Naive thymus-derived CD8-positive, alpha-beta T cell (primary cell): Measurements from ENCODE around the gene ECHDC3. TPM values are rescaled to one million over a fixed set of nuclear protein-coding genes. Genes with fewer than 3 reads are reported as not detected.
A peak's percentile ranks its signal among the peaks of the same experiment; 100 is the strongest.
"Not testable (repeated sequence)": the region's sequence is repeated elsewhere in the genome, so short reads cannot be mapped to it uniquely, and the experiment has no call there.

ENCODE experiments used
- ATAC-seq, 2 donors: fragments of 150-1000 bp; cut with Tn5 transposase in 1 of 2; sonication (Bioruptor Pico), chemical (Tn5 transposase) in 1 of 2; 1 replicate in 1 of 2; 2 replicates in 1 of 2; pipeline ENCODE4 v1.10.0; 2021; ENCODE audit warnings: mild to moderate bottlenecking in 2 of 2, moderate library complexity in 2 of 2
- POLR2A ChIA-PET: fragments of 350-600 bp; sonication (Branson Sonifier 250); formaldehyde crosslinking; loops from one replicate; lab custom pipeline; 2021; ENCODE audit warnings: antibody characterized with exemption; lab: Charles Lee
- DNase-seq, 10 donors: peaks; one replicate each; pipeline versions ENCODE4 v3.0.0 to v3.0.0-alpha.2; 2020 to 2022
- H3K27ac Mint-ChIP-seq, 10 donors: one replicate each; pipeline ENCODE4 v1.8.0; 2020 to 2022; ENCODE audit warnings: mild to moderate bottlenecking in 10 of 10, mixed read lengths in 10 of 10, moderate library complexity in 4 of 10, inconsistent platforms in 1 of 10
- H3K27me3 Mint-ChIP-seq, 5 donors: one replicate each; pipeline ENCODE4 v1.8.0; 2021 to 2022; ENCODE audit warnings: mixed read lengths in 5 of 5
- H3K36me3 Mint-ChIP-seq, 3 donors: one replicate each; pipeline ENCODE4 v1.8.0; 2020 to 2022; ENCODE audit warnings: mixed read lengths in 3 of 3, mild to moderate bottlenecking in 2 of 3, inconsistent platforms in 1 of 3
- H3K4me1 Mint-ChIP-seq, 4 donors: one replicate each; pipeline ENCODE4 v1.8.0; 2021 to 2022; ENCODE audit warnings: mixed read lengths in 4 of 4
- H3K4me3 Mint-ChIP-seq, 10 donors: one replicate each; pipeline ENCODE4 v1.8.0; 2020 to 2022; ENCODE audit warnings: mild to moderate bottlenecking in 10 of 10, mixed read lengths in 10 of 10, moderate library complexity in 6 of 10, inconsistent platforms in 1 of 10
- H3K9me3 Mint-ChIP-seq, 9 donors: one replicate each; pipeline ENCODE4 v1.8.0; 2020 to 2022; ENCODE audit warnings: mixed read lengths in 9 of 9, mild to moderate bottlenecking in 3 of 9, inconsistent platforms in 1 of 9, moderate library complexity in 1 of 9
- polyA plus RNA-seq, 3 donors: library from polyadenylated mRNA; unstranded; fragments of 300-500 nt; fragmentation: Illumina TruSeq; gene quantifications; one replicate each; pipeline ENCODE4 v1.2.3, GENCODE V29; 2021
- total RNA-seq, 8 experiments: library from RNA in 2 of 8; stranded (reverse) in 2 of 8; gene quantifications; one replicate each; pipeline ENCODE4 v1.2.3 and lab custom pipeline; 2021 to 2026

Gene ECHDC3
- total and polyA plus RNA-seq, 5 experiments from 2014 or later, result 0.14 to 1.7 (median 0.65) TPM

GRCh38 chr10:11721806-11722205 is 20.4 kb upstream of the ECHDC3 start:
- H3K4me1 Mint-ChIP-seq, result peaks cover 8 to 30% (median 9%) of the 10 kb centered on the region in 4 donors
- H3K36me3 Mint-ChIP-seq, result no peaks in the 10 kb centered on the region
- DNase-seq (no peak), ATAC-seq (no peak)
- H3K9me3 Mint-ChIP-seq, result peaks cover 0 to 3% (median 0%) of the 10 kb centered on the region in 9 donors
- no peak overlapping the region for H3K4me3 Mint-ChIP-seq
- POLR2A ChIA-PET, result no interaction called here
- peak overlapping the region in 1 of 10 donors; percentile 12 for H3K27ac Mint-ChIP-seq
- H3K27me3 Mint-ChIP-seq, result peaks cover 2 to 7% (median 4%) of the 10 kb centered on the region in 5 donors

DNA sequence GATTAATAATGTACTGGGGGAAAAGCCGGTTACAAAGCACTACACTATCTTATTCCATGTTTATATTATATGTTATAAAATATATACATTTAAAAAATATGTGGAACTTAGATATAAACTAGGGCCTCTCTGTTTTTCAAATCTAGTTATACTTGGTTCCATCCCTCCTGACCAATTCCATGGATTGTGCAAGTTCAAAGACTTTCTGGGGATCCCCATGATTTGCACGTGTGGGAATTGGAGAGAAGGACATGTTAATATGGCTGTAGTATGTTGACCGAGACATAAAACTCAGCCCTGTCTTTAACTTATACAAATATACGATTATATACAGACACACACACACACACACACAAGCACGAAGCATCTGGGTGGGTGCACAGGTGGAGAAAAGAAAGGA is 18.8 kb upstream of the ECHDC3 start:
- peaks cover 2 to 7% (median 4%) of the 10 kb centered on the region in 5 donors for H3K27me3 Mint-ChIP-seq
- no peak overlapping the region for H3K27ac Mint-ChIP-seq
- peaks cover 6 to 27% (median 8%) of the 10 kb centered on the region in 4 donors for H3K4me1 Mint-ChIP-seq
- no peak overlapping the region for H3K4me3 Mint-ChIP-seq
- peaks cover 0 to 2% (median 0%) of the 10 kb centered on the region in 3 donors for H3K36me3 Mint-ChIP-seq
- DNase-seq, result no peak
- H3K9me3 Mint-ChIP-seq, result peaks cover 0 to 5% (median 2%) of the 10 kb centered on the region in 9 donors
- no peak for ATAC-seq
- POLR2A ChIA-PET, result interaction anchor here (0.5 to 0.6 kb wide), 2 partner anchors 34 to 37 kb away, joined by 3 to 4 read pairs; no protein-coding TSS in a partner anchor

GRCh38 chr10:11724938-11725776 is 17.0 kb upstream of the ECHDC3 start:
- Mint-ChIP-seq H3K4me1 (peaks cover 6 to 20% (median 7%) of the 10 kb centered on the region in 4 donors), H3K27ac (no peak overlapping the region), H3K4me3 (no peak overlapping the region), H3K9me3 (peaks cover 0 to 10% (median 2%) of the 10 kb centered on the region in 9 donors), H3K27me3 (peaks cover 2 to 7% (median 4%) of the 10 kb centered on the region in 5 donors), H3K36me3 (peaks cover 0 to 9% (median 0%) of the 10 kb centered on the region in 3 donors)
- DNase-seq (peak in 7 of 10 donors; percentile 16 to 66 (median 52)), ATAC-seq (peak; percentile 75 to 81)
- POLR2A ChIA-PET, result interaction anchor here (1.2 to 1.5 kb wide), 2 partner anchors 43 to 113 kb away, joined by 3 read pairs; no protein-coding TSS in a partner anchor

DNA sequence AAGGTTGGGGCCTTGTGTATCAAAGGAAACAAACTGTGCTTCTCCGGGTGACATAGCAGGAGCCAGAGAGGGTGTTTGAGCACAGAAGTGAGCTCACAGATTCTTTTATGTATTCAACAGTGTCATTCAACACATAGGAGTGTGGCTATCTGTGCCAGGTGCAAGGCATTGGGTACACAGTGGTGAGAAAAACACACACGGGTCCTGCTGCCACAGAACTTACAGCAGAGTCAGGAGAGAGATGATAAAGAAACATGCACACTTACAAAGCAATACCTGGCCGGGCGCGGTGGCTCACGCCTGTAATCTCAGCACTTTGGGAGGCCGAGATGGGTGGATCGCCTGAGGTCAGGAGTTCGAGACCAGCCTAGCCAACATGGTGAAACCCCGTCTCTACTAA is 16.3 kb upstream of the ECHDC3 start:
- no peak overlapping the region for H3K27ac Mint-ChIP-seq
- H3K4me3 Mint-ChIP-seq, result no peak overlapping the region
- DNase-seq, result no peak
- H3K27me3 Mint-ChIP-seq, result peaks cover 2 to 7% (median 4%) of the 10 kb centered on the region in 5 donors
- H3K9me3 Mint-ChIP-seq, result peaks cover 0 to 10% (median 3%) of the 10 kb centered on the region in 9 donors
- peaks cover 6 to 15% (median 7%) of the 10 kb centered on the region in 4 donors for H3K4me1 Mint-ChIP-seq
- no peak for ATAC-seq
- peaks cover 0 to 9% (median 0%) of the 10 kb centered on the region in 3 donors for H3K36me3 Mint-ChIP-seq
- POLR2A ChIA-PET, result interaction anchor here (1.5 kb wide), 1 partner anchor 114 kb away, joined by 3 read pairs; no protein-coding TSS in a partner anchor

DNA sequence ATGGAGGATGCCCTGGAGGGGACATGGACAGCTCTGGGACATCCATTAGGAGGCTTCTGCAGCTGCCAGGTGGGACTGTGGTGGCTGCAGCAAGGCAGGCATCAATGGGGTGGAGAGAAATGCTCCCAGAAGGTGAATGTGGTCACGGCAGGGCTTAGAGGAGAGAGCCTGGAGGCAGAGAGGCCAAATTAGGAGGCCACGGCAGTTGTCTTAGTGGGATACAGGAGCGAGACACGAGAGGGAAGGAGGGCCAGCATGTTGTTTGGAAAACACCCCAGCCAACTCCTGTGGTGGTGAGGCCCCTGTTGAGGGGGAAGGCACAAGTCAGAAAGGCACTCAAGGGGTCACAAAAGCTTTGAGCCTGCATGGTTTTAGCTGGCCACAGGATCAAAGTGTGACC is 14.6 kb upstream of the ECHDC3 start:
- H3K27me3 Mint-ChIP-seq, result peaks cover 2 to 7% (median 4%) of the 10 kb centered on the region in 5 donors
- peak overlapping the region in 1 of 10 donors; percentile 6 for H3K27ac Mint-ChIP-seq
- no peak for ATAC-seq
- peaks cover 5 to 8% (median 6%) of the 10 kb centered on the region in 4 donors for H3K4me1 Mint-ChIP-seq
- H3K36me3 Mint-ChIP-seq, result peaks cover 0 to 9% (median 0%) of the 10 kb centered on the region in 3 donors
- DNase-seq, result no peak
- no peak overlapping the region for H3K4me3 Mint-ChIP-seq
- H3K9me3 Mint-ChIP-seq, result peaks cover 0 to 10% (median 3%) of the 10 kb centered on the region in 9 donors
- POLR2A ChIA-PET, result no interaction called here

DNA sequence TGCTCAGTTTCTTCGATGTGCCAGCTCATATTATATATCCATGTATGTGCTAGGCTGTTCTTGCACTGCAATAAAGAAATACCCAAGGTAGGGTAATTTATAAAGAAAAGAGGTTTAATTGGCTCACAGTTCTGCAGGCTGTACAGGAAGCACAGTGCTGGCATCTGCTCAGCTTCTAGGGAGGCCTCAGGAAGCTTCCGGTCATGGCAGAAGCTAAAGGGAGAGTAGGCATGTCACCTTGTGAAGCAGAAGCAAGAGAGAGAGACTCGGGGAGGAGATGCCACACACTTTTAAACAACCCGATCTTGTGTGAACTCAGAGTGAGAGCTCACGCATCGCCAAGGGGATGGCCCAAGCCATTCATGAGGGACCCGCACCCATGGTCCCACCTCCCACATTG is 13.8 kb upstream of the ECHDC3 start:
- H3K9me3 Mint-ChIP-seq, result peaks cover 0 to 10% (median 3%) of the 10 kb centered on the region in 9 donors
- H3K27ac Mint-ChIP-seq, result no peak overlapping the region
- H3K36me3 Mint-ChIP-seq, result peaks cover 0 to 9% (median 0%) of the 10 kb centered on the region in 3 donors
- POLR2A ChIA-PET, result no interaction called here
- H3K4me3 Mint-ChIP-seq, result no peak overlapping the region
- ATAC-seq, result no peak
- DNase-seq, result no peak
- peaks cover 5 to 8% (median 6%) of the 10 kb centered on the region in 4 donors for H3K4me1 Mint-ChIP-seq
- H3K27me3 Mint-ChIP-seq, result peaks cover 2 to 7% (median 4%) of the 10 kb centered on the region in 5 donors

DNA sequence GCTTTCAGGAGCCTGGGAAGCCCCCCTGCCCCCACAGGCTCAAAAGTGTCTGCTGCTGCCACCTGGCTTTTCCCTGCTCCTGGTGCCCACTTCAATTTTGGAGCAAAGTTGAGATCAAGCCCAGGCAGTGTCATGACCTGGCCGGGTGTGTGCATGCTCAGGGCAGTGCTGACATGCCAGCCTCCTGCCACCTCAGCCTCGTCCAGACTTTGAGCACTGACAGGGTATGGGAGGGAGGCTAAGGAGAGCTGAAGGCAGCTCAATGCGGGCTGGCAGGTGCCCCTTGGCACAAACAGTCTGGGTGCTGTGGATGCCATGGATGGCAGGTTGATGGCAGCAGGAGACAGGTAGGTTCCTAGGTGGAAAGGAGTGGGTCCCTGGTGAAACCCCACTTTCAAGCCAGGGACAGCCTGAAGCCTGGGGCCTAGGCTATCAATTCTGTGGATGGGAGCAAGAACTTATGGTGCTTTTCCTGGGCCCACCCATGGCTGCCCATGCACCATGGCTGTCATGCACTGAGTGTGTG is 12.3 kb upstream of the ECHDC3 start:
- H3K27ac Mint-ChIP-seq, result no peak overlapping the region
- peaks cover 5 to 7% (median 5%) of the 10 kb centered on the region in 4 donors for H3K4me1 Mint-ChIP-seq
- no peak overlapping the region for H3K4me3 Mint-ChIP-seq
- peaks cover 0 to 10% (median 3%) of the 10 kb centered on the region in 9 donors for H3K9me3 Mint-ChIP-seq
- H3K27me3 Mint-ChIP-seq, result peaks cover 2 to 7% (median 4%) of the 10 kb centered on the region in 5 donors
- peaks cover 0 to 9% (median 0%) of the 10 kb centered on the region in 3 donors for H3K36me3 Mint-ChIP-seq
- POLR2A ChIA-PET, result interaction anchor here (0.6 kb wide), 1 partner anchor 8 kb away, joined by 4 read pairs; no protein-coding TSS in a partner anchor
- ATAC-seq (no peak), DNase-seq (no peak)

DNA sequence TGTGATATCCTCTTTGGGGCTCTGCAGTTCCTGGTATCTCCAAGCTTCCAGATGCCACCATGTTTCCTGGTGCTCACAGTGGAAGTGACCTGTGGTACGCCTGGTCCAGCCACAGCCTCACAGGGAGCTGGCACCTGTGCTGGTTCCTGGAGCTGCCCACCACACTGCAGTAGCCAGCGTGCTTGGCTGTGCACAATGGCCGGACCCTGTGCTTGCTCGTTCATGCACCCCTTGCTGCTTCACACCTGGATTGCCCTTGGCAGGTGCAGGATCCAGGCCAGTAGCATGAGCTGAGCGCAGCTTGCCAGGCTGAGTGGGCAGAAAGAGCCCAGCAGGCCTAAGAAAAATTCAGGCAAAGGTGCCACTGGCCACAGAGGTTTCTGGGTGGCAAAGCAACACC is 11.4 kb upstream of the ECHDC3 start:
- H3K4me3 Mint-ChIP-seq, result no peak overlapping the region
- H3K4me1 Mint-ChIP-seq, result no peaks in the 10 kb centered on the region
- H3K9me3 Mint-ChIP-seq, result peaks cover 0 to 10% (median 3%) of the 10 kb centered on the region in 9 donors
- POLR2A ChIA-PET, result no interaction called here
- H3K36me3 Mint-ChIP-seq, result peaks cover 0 to 9% (median 0%) of the 10 kb centered on the region in 3 donors
- peaks cover 0 to 1% (median 0%) of the 10 kb centered on the region in 5 donors for H3K27me3 Mint-ChIP-seq
- ATAC-seq (no peak), DNase-seq (no peak)
- H3K27ac Mint-ChIP-seq, result no peak overlapping the region

DNA sequence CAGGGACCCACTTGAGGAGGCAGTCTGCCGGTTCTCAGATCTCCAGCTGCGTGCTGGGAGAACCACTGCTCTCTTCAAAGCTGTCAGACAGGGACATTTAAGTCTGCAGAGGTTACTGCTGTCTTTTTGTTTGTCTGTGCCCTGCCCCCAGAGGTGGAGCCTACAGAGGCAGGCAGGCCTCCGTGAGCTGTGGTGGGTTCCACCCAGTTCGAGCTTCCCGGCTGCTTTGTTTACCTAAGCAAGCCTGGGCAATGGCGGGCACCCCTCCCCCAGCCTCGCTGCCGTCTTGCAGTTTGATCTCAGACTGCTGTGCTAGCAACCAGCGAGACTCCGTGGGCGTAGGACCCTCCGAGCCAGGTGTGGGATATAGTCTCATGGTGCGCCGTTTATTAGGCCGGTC is 5.4 kb upstream of the ECHDC3 start:
- ATAC-seq, result not testable (repeated sequence)

GRCh38 chr10:11737258-11738032 is 4.7 kb upstream of the ECHDC3 start:
- H3K4me1 Mint-ChIP-seq, result peaks cover 2 to 13% (median 8%) of the 10 kb centered on the region in 4 donors
- POLR2A ChIA-PET, ATAC-seq, DNase-seq, H3K9me3 Mint-ChIP-seq, H3K36me3 Mint-ChIP-seq: not testable (repeated sequence)
- peak overlapping the region in 7 of 10 donors; percentile 22 to 84 (median 75) for H3K4me3 Mint-ChIP-seq
- H3K27me3 Mint-ChIP-seq, result peaks cover 0 to 11% (median 9%) of the 10 kb centered on the region in 5 donors
- H3K27ac Mint-ChIP-seq, result peak overlapping the region in 5 of 10 donors; percentile 33 to 91 (median 85)

More for the DNA sequence above, 5.4 kb upstream of the ECHDC3 start:
- Mint-ChIP-seq H3K4me1 (peaks cover 2 to 12% (median 5%) of the 10 kb centered on the region in 4 donors), H3K27me3 (peaks cover 0 to 11% (median 9%) of the 10 kb centered on the region in 5 donors), H3K4me3 (peak overlapping the region in 2 of 10 donors; percentile 71 to 78)
- POLR2A ChIA-PET, H3K36me3 Mint-ChIP-seq, H3K27ac Mint-ChIP-seq, H3K9me3 Mint-ChIP-seq, DNase-seq: not testable (repeated sequence)

DNA sequence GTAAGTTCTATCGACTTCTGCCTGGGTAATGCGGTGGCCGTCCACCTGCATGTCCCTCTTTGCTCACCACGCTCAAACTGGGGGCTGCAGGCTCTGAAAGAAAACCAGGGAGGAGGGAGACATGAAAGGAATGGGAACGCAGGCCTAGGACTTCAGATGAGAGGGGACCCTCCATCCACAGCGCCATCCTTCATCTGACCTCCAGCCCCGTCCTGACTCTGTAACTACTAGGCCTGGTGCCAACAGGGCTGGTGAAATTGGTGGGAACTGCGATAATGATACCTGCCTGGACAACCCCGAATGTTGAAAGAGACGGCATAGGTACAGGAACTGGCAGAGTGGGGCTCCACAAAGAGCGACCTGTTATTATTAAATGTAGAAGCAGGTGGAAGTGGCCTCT is 1.3 kb upstream of the ECHDC3 start:
- no peak for ATAC-seq
- Mint-ChIP-seq H3K27ac (no peak overlapping the region), H3K4me3 (peak overlapping the region in 9 of 10 donors; percentile 13 to 85 (median 45)), H3K27me3 (peaks cover 0 to 11% (median 9%) of the 10 kb centered on the region in 5 donors), H3K36me3 (no peaks in the 10 kb centered on the region), H3K4me1 (peaks cover 5 to 19% (median 15%) of the 10 kb centered on the region in 4 donors), H3K9me3 (peaks cover 0 to 4% (median 0%) of the 10 kb centered on the region in 9 donors)
- no peak for DNase-seq
- POLR2A ChIA-PET, result interaction anchor here (0.8 kb wide), 1 partner anchor 213 kb away, joined by 3 read pairs; no protein-coding TSS in a partner anchor
